Colon (tissue), 2 donors: Measurements from ENCODE around the gene KCNJ9.

Source experiments
- FAIRE-seq: peaks from 2 replicates; lab custom pipeline; 2012; peaks lifted over from hg19 to GRCh38; lab: Jason Lieb, UNC
- donor health status: control.
- donor health status: control.

The KCNJ9 gene

DNA sequence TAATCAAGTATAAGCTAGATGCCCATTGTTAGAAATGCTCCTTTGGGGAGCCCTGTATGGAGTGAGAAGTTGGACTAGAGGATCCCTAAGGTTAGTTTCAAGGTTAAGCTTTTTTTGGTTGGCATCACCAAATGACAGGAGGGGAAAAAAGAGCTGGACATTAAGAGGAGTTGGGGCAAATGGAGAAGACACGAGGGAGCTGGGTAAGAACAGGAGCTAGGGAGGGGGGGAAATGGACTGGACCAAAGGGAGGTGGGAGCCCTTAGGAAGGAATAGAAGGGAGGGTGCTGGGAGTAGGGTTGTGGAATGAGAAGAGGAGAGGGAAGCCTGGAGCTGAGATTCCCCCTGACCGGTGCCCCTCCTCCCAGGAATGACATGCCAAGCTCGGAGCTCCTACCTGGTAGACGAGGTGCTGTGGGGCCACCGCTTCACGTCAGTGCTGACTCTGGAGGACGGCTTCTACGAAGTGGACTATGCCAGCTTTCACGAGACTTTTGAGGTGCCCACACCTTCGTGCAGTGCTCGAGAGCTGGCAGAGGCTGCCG, 5.9 kb downstream of the KCNJ9 start:
- no peak for FAIRE-seq

DNA sequence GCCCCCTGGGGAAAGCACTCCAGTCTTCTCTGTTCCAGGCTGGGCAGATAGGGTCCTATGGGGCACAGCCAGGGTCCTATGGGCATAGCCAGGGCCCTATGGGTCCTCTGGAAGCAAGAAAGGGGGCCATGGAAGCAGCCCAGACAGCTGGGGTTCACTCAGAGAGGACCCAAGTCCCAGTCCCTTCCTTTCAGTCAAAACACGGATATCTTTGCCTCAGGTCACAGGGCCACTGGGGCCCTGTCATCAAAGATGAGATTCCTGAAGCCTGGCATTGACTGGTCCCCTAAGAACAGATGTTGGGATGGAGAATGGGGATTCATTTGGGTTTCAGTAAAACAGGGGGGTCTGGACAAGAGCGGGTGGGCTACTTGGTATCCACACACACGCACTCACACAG, 8.5 kb downstream of the KCNJ9 start:
- no peak for FAIRE-seq

DNA sequence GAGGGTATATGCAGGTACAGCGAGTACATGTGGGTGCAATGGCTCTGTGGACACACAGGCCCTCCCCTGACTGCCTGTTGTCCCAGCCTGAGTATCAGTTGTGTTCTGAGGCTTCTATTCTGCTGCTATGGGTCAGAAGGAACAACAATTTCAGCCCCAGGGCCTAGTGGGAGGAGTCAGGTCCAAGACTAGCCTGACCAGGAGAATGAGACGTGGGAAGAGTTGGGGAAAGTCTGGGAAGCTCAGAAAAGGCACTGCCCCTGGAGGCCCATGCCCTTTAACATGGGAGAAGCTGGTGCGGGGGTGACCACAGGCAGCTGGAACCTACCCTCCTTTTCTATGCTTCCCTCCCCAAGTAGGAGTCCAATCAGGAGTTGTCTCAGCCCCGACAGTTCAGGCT, 9.4 kb downstream of the KCNJ9 start:
- FAIRE-seq, result no peak

DNA sequence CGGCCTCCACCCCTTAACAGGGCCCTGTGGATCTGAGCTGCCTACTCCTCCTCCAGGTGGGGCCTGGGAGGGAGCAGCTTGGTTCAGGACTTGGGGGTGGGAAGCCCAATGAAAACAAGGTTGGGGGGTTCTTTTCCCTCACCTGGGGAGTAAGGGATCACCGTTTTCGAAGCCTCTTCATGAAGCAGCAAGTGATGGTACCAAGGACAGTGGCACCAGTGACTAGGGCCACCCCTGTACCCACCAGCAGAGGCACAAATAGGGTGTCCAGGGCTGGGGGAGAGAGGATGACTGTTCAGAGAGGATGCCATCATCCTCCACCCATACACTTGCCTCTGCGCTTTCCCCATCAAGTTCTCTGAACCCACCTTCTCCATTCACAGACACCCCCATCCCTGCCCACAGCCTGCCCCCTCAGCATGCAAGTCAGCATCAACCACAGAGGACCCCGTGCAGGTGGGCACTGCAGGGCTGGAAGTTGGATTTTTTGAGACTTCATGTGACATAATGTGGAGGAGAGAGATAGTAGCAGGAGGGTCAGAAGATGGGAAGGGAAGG, 10.4 kb downstream of the KCNJ9 start:
- no peak for FAIRE-seq

DNA sequence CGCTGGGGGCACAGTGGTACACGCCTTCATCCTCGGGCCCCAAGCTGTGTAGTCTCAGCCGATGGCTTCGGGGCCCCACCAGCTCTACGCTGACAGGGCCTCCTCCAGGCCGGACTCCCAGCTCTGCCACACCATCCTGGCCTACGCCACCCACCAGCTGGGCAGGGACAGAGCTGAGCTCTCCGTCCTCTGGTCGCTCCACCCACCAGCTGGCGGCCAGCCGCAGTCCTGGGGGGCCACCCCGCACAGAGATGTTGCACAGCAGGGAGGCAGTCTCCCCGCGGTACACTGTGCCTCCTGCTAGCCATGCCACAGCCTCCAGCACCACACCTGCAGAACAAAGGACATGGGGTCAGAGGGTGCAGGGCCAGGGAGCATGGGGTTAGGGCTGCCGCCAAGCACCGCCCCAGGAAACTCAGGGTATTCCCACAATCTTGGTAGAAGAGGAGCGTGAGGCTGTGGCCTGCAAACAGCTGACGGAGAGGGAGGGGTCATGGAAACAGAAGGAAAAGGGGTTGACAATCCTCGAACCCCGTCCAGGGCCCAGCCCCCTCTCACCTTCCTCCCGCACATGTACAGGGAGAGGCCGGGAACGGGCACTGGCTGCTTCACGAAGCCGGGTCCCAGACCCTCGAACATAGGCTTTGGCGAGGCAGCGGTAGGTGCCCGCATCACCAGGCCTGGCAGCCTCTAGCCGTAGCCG, 11.2 kb downstream of the KCNJ9 start:
- FAIRE-seq, result no peak

DNA sequence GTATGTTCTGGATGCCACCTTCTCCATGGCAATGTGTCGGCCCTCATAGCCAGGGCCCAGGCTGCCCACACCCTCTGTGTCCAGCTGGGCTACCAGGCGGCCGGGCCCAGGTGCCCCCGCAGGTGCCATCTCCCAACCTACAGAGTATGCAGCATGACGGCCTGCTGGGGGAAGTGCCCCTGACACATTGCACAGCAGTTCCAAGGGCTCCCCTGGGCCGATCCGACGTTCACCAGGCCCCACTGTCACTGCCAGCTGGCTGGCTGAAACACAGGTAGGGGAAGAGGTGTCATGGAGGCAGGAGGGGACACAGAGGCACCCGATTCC, 11.7 kb downstream of the KCNJ9 start:
- no peak for FAIRE-seq

DNA sequence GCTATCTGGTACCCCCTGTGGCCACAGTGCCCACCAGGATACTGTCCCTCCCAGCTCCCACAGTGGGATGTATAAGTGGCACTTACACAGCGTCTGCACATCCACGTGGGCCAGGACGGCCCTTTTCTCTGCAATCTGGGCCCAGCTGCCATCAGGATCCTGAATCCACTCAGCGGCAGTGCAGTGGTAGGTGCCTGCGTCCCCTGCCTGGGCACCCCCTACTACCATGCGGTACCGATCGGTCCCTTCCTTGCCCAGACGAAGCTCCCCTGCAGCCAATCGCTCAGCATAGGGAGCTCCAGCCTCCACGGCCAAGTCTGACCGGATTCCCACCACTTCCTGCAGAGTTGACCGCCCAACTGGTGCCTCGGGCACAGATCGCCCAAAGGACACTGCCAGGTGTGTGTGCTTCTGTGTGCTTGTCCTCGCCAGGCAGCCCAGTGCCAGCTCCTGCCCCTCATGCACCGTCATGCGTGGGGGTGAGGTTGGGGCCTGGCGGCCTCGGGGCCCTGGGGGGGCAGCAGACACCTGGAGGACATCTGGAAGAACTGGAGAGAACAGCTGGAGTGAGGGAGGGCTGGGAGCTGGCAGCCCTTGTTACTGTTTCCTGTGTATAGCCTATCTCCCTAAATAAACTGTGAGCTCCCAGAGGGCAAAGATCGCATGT, 12.4 kb downstream of the KCNJ9 start:
- FAIRE-seq, result no peak

DNA sequence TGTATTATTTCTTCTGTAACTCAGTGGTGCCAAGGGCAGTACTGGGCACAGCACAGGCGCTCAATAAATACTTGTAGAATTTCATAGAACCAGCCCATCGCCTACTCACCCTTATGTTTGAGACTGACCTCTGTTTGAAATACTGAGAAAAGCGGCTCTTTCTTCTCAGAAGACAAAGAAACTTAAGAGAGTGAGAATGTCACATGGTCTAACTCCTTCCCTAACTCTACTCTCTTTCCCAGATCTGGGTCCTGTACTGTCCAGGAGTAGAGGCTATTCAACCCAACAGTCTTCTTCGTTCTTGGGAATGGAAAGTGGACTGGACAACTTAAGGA, 12.9 kb downstream of the KCNJ9 start:
- FAIRE-seq, result no peak

DNA sequence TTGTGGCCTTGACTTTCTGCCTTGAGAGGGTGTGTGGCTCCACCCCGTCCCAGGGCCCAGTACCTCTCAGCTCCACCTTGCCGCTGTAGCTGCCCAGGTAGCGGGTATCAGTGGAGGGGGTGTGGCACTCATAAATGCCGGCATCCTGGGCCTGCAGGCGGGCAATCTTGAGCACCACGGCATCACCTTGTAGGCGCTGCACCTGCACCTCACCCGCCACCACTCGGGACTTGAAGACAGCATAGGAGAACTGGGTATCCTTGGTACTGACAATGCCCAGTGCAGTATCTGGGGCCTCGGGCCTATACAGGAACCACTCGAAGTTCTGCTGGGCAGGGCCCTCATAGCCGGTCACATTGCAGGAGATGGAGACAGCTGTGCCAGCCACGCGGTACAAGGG, 13.5 kb downstream of the KCNJ9 start:
- FAIRE-seq, result no peak

DNA sequence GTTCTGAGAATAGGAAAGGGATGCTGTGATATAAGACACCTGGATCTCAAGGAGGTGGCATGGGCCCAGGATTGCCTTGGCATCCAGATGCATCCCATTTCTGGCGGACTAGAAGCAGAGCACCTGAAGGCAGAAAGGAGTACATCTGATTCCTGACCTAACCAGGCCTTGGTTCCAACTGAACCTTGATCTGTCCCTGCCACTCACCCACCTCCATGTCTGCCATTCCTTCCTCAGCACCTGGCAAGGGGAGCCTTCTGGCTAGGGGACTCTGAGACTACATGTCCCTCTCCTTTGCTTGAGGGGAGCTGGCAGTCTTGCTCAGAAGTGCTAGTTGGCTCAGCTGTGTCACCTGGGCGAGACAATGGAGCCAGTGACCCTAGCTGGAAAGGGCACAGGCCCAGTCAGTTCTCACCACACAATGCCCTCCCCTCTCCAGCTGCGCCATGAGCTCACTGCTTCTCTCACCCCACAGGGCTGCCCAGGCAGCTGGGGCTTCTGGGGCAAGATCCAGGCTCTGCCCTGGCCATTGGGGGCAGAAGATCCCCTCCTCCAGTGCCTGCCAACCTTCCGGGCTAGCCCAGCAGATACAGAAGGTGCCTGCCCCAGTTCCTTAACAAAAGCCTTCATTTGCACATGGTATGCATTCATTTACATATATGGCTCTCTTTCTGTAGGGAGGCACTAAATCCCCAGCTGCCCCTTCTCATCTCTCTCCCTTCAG, 14.2 kb downstream of the KCNJ9 start:
- FAIRE-seq, result no peak

DNA sequence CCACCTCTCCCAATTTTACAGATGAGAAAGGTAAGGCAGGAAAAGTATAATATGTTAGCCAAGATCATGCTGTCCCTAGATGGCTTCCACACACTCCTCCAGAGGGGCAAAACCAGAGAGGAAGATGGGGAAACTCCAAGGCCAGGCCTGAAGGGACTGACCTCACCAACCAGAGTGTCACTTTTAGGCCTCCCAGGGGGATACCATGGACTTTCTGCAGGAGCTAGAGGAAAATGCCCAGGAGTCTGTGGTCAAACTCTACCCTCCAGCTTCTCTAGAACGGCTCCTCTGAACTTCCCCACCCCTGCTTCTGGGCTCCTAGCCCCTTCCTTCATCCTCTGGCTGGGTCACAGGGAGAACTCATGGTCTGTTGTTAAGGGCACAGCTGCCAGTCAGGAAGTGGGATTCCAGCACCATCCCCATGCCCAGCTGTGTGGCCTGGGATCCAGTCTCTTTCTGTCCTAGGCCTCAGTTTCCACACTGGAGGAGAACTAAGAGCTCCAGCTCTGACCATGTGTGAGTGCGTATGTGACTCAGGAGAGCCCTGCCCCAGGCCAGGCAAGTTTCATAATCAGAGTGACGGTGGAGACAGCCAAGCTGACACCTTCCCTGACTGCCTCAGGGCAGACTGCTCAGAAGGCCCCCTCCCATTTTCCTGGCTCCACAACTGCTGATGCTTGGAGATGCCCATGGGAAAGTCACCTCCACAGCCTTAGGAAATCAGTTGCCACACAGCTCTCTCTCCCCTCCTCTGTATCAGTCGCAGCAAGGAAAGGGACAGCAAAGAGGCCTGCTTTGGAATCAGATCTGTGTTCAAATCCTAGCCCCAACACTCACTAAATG, 15.2 kb downstream of the KCNJ9 start:
- FAIRE-seq, result no peak

DNA sequence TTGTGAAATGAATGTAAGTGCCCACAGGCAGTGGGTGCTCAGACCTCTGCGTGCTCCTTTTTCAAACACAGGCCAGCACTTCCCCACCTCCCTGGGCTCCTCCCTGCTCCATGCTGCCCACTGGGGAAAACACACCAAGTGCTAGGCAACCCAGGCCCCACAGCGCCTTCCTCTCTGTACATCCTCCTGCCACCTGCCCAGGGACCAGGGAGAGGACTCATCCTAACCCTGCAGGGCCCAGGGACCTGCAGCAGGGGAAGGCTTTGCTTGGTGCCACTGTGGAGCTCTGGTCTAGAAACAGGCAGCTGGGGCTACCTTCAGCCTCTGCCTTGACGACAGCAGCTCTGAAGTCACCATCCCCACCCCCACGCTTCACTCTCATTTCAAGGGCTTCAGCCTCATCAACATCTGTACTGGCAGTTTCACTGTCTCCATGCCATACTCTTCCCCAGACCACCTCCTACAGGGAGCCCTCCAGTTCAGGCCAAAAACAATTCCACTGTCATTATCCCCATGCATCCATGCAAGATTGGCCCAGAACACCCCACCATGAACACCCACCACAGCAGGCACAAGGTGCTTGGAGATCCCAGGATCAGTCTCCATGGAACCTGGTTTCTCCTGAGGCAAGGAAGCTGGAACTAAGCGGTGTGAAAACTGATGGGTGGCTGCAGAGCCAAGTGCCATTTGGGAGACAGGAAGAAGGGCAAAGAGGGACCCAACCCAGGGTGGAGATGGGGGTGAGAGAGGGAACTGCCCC, 16.0 kb downstream of the KCNJ9 start:
- FAIRE-seq, result no peak

DNA sequence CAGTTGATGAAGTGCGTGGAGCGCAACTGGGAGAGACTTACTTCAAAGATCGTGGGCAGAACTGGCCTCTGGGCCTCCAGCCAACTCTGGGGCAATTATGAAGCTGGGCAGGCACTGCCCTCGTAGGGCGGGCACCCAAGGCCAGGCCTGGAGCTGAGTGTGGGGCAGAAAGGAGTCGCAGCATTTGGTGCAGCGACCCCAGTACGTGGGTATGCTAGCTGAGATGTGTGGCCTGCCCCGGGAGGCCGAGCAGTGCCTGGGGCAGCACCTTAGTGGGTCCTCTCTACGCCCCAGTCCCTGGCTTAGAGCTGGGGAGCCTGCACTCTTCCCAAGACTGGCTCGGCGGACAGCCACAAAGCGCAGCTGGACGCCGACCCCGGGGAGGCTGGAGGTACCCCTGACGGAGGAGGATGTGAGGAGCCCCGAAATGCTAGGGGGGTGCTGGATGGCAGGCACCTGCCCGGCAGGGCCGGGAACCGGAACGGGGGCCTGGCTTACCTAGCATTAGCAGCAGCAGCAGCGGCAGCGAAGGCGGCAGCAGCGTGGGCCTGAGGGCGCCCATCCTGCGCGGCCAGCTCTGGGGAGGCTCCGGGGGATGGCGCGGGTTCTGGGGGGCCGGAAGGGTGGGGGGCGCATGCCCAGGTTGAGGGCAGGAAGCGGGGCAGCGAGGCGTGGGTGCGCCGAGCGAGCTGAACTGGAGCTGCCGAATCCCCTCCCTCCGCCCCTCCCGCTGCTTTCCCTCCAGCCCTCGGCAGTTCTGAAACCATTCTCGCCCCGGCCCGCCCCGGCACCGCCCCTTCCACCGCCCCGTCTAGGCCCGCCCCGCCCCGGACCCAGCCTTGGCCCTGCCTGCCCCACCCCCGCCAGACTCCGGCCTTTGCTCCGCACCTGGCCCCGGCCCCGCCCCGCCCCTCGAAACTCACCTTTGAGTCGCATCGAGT, 16.8 kb downstream of the KCNJ9 start, which contains the start of gene IGSF8:
Gene IGSF8 (minus strand): TSS at position 709 of the 941 bp plus-strand sequence. CDS start 147 bp downstream, at position 562.
- FAIRE-seq, result no peak

DNA sequence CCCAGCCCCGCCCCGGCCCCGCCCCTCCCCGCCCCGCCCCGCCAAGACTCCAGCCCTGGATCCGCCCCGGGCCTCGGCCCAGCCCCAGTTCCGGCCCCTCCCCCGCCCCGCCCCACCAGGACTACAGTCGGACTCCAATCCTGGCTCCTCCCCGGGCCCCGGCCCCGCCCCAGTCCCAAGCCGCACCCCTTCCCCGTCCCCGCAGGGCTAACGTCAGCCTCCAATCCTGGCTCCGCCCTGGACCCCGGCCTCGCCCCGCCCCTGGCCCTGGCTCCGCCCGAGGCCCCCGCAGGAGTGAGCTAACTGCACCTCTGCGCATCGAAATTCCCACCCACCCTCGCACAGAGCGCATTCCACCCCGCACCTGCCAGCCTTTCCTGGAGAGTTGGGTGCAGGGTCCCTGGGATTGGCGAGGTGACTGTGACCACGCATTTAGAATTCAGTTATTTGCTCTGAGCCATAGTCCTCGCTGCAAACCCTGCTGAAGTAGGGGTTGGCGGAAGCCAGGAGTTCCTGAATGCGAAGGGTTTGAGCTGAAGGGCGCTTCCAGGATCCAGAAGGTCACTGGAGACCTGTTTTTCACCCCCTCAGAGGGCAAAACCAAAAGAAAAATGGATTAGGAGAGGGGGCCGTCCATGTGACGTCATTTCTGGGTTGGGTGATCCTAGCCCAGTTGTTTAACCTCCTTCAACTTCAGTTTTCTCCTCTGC, 17.7 kb downstream of the KCNJ9 start:
- no peak for FAIRE-seq

DNA sequence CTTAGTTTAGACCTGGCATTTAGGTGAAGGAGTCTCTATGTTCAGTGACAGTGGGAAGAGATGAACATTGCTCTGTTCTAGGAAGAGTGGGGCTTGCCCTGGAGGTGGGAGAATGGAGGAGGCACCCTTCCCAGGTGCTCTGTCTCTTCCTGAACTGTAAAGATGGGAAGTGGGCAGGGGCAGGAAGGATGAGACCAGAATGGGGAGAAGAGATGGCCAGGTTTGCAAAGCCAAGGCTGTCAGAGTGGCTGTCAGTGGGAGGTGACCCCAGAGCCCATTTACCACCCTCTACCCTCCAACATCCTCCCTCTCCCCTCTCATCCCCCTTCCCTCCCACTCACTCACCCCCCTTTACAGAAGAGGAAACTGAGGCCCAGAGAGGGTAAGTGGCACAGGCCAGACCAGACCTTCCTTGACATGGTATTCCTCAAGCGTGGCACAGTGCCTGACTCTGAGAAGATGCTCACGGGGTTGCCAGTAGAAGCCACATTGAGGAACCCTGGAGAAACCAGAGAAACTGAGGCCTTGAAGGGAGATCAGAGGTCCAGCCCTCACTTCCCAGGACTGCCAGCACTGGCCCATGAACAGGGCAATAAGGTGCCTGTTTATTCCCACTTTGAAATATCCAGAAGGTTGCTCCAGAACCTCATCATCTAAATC, 18.5 kb downstream of the KCNJ9 start:
- no peak for FAIRE-seq

DNA sequence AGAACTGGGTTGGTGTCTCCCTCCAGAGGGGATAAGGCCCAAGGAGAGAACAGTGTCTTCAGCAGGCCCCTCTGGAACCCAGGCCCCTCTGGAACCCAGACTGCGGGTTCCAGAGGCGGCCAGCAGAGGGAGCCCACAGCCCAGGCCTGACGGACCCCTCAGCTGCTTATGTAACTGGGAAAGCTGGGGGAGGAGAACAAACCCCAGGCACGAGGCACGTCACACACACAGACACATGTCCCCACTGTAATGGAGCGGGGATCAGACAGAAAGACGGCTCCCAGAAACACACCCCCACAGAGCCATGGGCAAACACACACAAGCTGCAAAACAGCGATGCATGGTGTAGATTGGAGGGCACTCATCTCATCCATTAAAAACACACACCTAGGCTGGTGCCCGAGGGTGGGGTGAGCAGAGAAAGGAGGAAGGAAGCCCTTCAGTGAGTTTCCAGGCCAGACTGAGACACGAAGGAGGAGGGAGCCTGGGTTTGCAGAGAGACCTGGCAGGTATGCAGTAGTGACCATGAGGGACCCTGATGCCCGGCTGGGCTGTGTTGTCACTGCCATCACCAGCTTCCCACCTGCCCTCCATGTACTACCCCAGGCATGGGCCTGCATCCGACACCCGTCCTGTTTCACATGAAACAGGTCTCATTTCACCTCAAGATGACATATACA, 19.8 kb downstream of the KCNJ9 start:
- no peak for FAIRE-seq

DNA sequence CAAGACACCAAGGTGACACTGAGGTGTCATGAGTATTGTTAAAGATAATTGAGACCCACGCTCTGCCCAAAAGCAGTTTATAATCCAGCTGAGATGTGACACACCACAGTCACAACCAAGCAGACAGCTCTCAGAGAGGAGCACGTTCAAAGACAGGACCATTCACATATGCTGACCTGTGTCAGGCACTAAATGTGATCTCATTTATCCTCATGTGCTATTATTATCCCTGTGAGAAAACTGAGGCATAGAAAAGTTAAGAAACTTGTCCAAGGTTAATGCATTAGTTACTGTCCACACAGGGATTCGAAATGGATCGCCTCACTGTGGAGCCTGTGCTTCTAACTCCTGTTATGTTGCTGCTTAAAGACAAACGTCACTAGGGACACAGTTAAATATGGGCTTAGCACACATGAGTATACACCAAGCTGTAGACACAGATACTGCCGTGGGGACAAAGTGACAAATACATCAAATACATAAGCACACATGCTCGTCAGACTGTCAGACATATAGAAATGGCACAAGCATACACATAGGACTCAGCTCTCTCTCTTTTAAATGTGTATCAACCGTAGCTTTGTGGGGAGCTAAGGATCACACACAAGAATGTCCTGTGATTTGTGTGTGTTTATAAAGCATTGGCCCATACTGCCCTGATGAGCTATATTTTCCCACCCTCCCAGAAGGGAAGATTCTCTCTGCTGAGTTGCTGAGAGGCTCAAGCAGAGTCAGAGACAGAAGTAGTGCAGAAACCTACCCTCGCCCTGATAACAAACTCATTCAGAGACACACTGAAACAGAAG, 20.6 kb downstream of the KCNJ9 start:
- FAIRE-seq, result no peak
